ENCODE measurements around the gene ADAMTSL2.

The ADAMTSL2 gene

GRCh38 chr9:133576875-133577736, 42.6 kb downstream of the ADAMTSL2 start:
- FAIRE-seq, result no peak

GRCh38 chr9:133577737-133578112, 43.2 kb downstream of the ADAMTSL2 start:
- no peak for FAIRE-seq

GRCh38 chr9:133578524-133579441, 44.3 kb downstream of the ADAMTSL2 start:
- no peak for FAIRE-seq

GRCh38 chr9:133579601-133580418, 45.3 kb downstream of the ADAMTSL2 start:
- FAIRE-seq, result no peak

GRCh38 chr9:133580419-133580738, 45.9 kb downstream of the ADAMTSL2 start:
- no peak for FAIRE-seq

- FAIRE-seq, result no peak
These were observed 46.5 kb downstream of the ADAMTSL2 start for GRCh38 chr9:133581011-133581410.

- FAIRE-seq, result no peak
These were observed 47.2 kb downstream of the ADAMTSL2 start for GRCh38 chr9:133581513-133582343.

- no peak for FAIRE-seq
These were observed 48.1 kb downstream of the ADAMTSL2 start for GRCh38 chr9:133582501-133583045.

- no peak for FAIRE-seq
These were observed 48.6 kb downstream of the ADAMTSL2 start for GRCh38 chr9:133583111-133583510.

GRCh38 chr9:133583586-133583985, 49.1 kb downstream of the ADAMTSL2 start:
- no peak for FAIRE-seq

- no peak for FAIRE-seq
These were observed 49.7 kb downstream of the ADAMTSL2 start for GRCh38 chr9:133584167-133584558.

GRCh38 chr9:133584559-133585476, 50.3 kb downstream of the ADAMTSL2 start:
- no peak for FAIRE-seq

- no peak for FAIRE-seq
These were observed 51.2 kb downstream of the ADAMTSL2 start for GRCh38 chr9:133585481-133586351.

- no peak for FAIRE-seq
These were observed 52.5 kb downstream of the ADAMTSL2 start for GRCh38 chr9:133587051-133587450.

GRCh38 chr9:133587466-133587865, 53.0 kb downstream of the ADAMTSL2 start:
- FAIRE-seq, result no peak

GRCh38 chr9:133589454-133590227, 55.1 kb downstream of the ADAMTSL2 start:
- FAIRE-seq, result no peak

- FAIRE-seq, result no peak
These were observed 55.8 kb downstream of the ADAMTSL2 start for GRCh38 chr9:133590231-133590855.

Measured in colon (tissue), 2 donors.